Measurements from ENCODE around the gene CTIF. TPM values are rescaled to one million over a fixed set of nuclear protein-coding genes. Genes with fewer than 3 reads are reported as not detected.

The CTIF gene
- total RNA-seq, 1 donor from 2014 or later, result 4.2 TPM

DNA sequence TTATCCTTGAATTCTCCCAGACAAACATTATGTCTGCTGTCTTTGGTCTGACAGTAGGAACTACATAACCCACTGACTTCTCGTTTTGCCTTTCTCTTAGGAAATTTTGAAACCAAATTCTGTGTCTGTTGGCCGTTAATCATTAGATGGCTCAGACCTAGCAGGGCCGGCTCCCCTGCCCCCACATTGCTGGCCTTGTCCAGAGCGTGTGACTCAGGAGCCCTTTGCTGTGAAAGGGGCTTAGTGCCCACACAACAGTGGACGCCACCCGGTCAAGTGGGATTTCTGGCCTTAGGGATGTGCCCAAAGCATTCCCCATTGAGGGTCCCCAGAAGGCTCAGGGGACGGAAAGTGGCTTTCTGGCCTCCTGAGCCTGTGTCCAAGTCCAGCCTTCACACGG is 137.5 kb downstream of the CTIF start:
- intact Hi-C loops (cut with micrococcal nuclease), result loop anchor here (1.0 to 5.0 kb wide), 6 partner anchors 256 to 886 kb away; partner anchors contain the start of genes LIPG and SMAD7

DNA sequence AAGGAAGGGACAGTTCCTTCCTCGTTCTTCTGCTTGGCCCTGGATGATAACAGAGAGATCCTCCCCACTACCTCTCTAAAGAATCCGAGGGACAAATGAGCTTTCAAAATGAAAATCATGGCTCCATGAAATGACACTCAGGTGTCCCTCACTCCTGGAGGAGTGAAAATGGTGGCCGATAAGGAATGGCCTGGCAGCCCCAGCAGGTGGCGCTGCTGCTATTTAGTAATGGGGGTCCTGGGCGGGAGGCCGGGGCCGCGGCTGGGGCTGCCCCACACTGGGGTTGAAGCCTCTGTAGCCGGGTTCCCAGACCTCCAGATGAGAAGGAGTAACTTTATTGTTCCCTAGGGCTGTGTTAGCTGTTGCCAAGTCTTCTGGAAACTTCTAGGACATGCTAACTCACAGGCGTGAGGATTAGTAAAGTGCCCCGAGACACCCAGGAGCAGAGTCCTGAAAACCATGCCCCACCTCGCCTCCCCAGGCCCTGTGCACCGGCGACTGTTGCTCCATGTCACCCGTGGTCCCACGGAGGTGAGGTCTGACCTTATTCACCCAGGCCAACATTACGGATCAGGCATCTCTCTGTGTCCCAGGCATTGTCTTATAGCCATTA is 138.0 kb downstream of the CTIF start:
- intact Hi-C loops (cut with micrococcal nuclease), result loop anchor here (1.0 to 5.0 kb wide), 6 partner anchors 255 to 885 kb away; partner anchors contain the start of genes LIPG and SMAD7

DNA sequence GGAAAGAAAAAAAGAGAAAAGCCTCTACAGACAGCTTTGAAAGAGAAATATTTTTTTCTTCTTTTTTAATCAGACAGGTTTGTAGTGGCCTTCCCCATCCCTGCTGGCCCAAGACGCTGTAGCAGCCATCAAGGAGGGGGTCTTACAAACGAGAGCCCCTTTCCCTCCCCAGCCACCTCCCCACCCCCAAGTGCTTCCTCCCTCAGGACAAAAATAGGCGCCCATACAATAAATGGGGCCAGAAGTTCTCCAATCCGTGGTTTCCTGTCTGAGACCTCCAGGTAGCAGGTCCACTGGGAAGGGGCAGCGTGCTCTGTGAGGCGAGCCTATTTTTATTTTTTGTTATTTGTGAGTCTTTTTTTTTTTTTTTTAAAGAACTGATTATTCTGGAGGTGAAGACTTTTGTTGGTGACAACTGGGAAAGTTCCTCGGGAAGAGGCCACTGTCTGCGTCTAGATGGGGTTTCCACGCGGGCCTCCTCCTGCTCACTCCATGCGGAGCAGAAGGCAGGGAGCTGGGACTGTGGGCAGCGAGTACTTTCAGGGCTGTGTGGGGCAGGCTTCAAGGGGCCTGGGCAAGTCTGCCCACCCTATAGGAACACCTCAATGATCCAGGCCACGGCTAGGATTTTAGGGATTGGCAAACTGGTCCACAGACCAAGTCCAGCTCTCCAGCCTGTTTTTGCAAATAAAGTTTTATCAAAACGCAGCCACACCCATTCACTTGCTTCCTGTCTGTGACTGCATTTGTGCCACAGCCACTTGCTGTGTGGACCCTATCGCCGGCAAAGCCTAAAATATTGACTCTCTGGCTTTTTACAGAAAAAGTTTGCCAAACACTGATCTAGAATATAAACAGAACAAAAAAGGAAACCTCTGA is 139.6 kb downstream of the CTIF start:
- intact Hi-C loops (cut with micrococcal nuclease), result loop anchor here (5.0 kb wide), 5 partner anchors 254 to 884 kb away; partner anchors contain the start of genes LIPG and SMAD7

DNA sequence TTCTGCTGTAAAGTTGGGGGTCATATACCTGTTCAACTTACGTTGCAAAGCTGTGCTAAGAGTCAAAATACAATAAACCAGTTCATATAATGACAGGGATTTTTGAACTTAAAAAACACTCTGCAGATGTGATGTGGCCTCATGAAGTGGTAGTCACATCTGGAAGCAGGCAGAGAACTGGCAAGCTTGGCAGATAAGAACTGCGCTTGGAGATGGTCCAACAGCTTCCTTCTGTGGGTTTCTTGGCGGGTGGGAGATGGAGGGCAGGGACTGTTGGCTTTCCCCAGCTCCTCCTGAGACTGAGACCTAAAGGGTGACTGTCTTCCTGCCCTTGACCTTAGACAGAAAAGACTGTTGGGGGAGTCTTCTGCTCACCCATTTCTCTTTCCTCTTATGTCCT is 140.4 kb downstream of the CTIF start:
- intact Hi-C loops (cut with micrococcal nuclease), result loop anchor here (5.0 kb wide), 5 partner anchors 253 to 883 kb away; partner anchors contain the start of genes LIPG and SMAD7

DNA sequence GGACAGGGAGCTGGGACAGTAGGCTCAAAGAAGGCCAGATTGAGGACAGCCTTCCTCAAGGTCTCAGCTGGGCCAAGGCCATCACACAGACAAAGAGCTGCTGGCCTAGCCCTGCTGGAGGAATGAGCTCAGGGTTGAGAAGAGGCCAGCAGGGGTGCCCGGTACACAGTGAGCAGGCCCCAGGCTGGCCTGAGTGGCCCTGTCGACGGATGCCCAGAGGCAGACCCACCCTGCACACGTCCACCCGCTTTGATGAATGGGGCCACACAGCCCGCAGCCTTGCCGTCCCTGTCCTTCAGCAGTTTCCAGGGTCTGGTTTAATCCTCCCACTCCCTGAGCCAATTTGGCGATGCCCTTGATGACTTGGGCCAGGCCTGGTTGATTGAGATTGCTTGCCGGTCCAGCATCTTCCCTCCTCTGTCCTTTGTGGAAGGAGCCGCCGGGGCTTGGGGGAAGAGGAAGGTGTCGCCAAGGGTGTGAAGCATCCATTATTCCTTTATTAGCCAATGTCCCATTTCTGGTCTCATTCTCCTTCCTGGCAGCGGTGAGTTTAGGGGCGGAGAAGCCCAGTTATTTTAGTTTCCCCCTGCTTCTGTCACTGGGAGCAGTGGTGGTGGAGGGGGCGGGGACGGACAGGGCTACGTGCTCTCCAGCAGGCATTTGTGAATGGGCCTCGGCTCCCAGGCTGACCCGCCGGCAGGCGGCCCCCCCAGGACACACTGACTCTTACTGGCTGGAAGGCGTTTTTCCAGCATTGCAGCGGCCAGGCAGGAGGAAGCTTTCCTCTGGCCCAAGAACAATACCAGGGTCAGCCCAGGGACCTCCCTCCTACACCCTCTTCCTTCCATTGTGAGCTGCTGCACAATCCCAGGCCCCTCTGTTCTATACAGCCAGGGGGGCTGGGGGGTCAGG is 141.8 kb downstream of the CTIF start:
- intact Hi-C loops (cut with micrococcal nuclease), result no loop called here

DNA sequence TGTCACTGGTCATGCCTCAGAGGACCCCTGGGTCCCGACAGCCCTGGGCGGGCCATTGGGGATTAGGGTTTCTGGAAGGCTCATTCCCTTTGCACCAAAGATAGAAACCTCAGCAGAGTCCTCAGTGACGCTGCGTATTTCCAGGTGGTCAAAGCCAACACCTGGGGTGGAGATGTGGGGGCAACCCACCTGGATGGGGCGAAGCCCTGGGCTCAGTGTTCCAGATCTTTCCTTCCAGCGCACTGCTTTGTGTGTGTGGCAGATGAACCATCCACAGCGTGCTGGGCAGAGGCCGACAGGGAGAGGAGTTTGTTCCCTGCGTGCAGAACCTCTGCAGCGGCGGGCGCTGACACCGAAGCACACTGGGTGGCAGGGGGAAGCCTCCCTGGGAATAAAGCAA is 143.9 kb downstream of the CTIF start:
- intact Hi-C loops (cut with micrococcal nuclease), result no loop called here

DNA sequence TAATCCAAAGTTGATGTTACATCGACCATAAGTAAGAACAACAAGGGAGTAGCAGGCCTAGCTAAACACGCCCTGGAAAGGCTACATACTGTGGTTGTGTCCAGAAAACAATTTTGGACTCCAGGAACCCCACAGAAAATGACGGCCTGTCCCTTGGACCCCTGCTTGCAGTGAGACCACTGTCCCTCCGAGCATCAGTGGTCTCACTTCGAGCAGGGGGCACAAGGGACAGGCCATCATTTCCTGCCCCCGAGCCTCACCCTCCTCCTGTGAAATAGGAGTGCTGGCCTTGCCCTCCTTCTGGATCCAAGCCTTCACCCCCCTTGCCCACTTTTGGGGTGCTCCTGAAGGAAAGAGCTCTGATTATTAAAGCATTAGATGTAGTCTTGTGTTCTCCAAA is 144.4 kb downstream of the CTIF start:
- intact Hi-C loops (cut with micrococcal nuclease), result no loop called here

DNA sequence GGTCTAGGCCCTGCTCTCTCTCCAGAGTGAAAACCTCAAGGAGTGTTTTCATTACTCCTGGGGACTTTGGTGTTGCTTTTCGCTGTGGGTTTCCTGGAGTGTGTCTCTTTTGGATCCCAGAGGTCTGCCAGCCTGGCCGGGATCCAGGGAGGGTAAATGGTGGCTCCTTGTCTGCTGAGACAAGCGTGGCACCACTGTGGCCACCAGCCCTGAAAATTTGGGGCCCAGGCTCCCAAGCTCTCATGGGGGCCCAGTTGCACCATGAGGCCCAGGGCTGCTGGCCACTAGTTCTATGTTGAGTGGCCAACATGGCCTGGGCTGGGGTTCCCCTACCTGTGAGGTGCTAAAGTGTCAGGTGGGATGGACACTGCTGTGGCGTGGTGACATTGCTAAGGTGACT is 144.8 kb downstream of the CTIF start:
- intact Hi-C loops (cut with micrococcal nuclease), result no loop called here

DNA sequence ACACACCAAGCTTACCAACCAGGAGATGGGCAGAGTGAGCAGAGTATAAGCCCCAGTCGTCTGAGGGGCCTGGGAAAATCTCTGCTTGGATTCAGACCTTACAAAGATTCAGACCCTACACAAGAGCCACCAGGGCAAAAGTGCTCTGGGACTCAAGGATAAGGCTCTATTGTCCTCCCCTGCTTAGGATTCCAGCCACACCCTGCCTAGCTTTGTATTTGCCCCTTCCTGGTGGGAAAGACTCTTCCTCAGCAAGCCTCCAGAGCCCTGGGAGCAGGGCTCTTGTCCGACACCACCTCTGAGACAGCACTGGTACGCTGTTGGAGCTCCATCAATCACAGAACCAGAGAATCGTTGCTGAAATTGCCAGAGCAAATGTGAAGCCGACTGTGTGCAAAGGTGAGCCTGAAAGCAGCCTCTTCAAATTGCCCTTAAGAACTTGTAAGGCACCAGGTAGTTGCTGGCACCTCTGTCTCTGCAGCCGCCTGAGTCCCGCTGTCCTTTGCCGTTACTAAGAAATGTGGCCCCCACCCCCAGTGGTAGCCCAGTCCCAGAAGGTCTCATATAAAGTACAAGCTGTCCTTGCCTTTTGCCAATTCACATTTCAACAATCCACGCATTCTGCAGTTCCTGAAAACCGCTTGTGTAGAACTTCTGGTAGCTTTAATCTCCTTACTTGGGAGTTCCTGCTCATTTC is 148.7 kb downstream of the CTIF start:
- intact Hi-C loops (cut with micrococcal nuclease), result no loop called here

DNA sequence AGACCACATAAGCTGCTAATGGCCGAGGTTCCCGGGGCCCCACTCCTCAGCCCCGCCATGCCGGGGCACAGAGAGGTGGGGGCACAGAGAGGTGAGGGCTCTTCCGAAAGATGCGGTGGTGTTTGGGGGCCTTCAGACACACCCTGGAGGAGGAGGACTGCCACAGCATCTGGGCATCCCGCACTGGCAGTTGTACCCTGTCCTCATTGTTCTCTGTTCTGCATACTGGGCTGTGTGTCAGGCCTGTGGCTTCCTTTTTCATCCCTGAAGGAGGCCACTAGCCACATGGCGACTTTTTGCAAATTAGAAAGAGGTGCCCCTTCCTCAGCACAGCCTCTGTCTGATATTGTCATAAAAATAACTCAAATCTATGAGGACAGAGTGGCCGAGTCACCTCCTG is 150.1 kb downstream of the CTIF start:
- intact Hi-C loops (cut with micrococcal nuclease), result no loop called here

DNA sequence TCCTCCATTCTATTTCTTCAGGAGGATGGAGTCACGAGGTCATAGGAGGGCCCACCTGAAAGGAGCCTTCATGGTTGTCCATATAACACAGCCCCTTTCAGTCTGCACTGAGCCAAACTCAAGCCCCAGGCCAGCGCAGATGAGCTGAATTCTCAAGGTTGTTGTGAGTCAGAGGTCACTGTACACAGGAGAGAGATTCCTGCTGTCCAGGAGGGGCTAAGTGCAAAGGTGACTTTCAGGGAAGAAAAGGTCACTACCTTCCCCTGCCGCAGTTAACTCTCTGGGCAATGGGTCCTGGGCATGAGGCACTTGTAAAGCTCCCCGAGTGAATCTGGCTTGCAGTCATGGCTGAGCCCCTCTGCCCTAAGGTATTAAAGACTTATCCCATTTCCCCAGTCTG is 150.7 kb downstream of the CTIF start:
- intact Hi-C loops (cut with micrococcal nuclease), result no loop called here

DNA sequence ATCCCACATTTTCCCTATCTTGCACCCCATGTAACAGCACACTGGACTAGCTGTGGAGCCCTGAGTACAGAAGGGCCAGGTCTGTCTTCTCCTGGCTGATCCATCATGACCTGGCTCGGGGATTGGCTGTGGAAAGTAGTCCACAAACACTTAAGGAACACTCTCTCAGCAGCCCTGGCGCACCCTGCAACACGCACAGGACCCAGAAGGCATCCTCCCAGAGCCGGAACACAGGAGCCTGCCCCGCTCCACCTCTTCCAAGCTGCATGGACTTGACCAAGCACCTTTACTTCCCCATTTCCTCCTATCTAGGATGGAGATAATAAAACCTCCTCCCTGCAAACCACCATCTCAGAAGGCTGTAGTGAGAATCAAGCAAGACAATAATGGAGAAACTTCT is 151.7 kb downstream of the CTIF start:
- intact Hi-C loops (cut with micrococcal nuclease), result no loop called here

DNA sequence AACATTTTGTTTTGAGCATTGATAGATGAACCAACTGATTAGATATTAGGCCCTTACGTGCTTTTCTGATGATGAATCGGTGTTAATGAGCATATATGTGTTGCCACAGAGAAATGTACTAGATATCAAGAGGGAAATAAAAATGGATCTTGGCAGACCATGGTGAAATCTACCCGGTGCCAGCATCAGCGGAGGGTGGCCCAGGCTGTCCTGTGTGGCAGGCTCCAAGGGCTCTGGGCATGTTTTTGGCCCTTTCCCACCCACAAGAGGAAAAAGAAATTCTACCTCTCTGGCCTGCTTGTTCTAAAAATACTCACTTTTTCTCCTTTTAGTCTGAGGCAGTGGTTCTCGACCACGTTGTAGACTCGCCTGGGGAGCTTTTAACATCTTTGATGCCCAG is 154.2 kb downstream of the CTIF start:
- intact Hi-C loops (cut with micrococcal nuclease), result no loop called here

DNA sequence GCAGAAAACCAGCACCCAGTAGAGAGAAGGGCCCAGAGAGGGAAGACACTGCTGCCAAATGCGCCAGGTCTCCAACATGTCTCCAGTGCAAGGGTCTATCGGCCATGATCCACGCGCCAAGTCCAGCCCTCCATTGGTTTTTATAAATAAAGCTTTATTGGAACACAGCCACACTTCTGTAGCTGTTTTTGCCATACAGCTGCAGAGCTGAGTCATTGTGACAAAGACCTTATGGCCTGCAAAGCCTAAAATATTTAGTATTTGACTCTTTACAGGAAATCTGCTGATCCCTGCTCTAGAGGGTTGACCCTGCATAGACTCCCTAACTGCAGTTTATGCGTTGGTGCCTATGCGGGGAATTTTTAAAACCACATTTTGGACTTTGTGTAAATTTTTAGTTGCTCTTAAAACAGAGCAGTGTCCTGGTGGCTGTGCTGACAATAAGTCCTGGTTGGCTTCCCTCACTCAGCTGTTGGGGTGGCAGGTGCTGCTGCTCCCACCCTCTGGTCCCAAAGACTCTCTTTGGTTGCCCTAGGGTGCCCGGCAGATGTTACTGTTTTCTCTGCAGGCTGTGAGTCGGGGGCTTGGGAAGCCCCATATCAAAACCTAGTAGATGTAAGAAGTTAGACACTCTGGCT is 154.9 kb downstream of the CTIF start:
- intact Hi-C loops (cut with micrococcal nuclease), result no loop called here

DNA sequence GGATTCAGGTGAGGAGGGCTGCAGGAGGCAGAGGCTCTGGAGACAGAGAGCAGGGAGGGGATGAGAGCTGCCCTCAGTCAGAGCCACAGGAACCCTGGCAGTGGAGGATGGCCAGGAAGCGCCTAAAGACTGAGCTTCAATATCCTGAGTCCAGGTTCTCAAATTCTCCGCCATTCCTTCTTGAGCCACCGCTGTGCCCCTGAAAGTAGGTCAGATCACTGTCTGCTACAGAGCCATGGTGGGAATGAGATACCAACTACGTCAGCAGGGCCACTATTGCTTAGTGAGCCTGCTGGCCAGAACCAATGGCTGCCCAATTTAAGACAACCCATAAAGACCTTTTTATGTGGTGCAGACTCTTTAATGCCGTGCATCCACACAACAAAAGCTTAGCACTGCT is 155.5 kb downstream of the CTIF start:
- intact Hi-C loops (cut with micrococcal nuclease), result no loop called here

DNA sequence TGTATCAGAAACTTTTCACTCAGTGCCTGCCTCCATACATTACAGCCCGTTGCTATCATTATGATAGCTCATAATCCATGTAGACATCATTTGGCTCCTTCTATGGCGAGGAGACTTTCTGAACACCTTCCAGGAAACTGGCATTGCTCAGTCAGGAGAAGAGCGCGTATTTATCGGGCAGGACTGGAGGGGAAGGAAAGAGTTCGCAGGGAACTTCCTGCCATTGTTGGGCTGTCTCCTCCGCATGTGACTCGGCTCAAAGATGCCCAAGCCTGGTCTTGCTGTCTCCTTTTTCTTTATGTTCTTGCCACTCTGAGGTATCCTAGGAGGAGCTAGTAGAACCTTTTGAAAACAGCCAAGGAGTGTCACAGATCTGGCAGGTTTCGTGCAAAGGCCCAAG is 156.8 kb downstream of the CTIF start:
- intact Hi-C loops (cut with micrococcal nuclease), result no loop called here

DNA sequence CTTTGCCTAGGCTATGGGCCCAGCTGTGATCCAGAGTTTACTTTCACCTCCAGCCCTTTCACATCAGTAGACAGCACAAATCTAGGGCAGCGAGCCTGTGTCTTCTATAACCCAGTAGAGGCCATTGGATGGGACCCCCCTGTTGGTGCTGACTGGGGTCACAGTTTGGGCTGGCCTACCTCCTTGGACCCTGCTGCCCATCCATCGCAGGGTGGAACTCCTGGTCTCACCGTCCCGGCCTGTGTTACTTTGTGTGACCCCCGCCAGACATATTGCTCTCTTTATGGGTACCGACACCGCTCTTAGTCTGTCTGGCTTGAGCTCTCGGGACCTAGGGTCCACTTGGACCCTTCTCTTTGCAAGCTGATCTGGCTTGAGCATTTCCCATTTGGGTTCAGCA is 157.4 kb downstream of the CTIF start:
- intact Hi-C loops (cut with micrococcal nuclease), result no loop called here

DNA sequence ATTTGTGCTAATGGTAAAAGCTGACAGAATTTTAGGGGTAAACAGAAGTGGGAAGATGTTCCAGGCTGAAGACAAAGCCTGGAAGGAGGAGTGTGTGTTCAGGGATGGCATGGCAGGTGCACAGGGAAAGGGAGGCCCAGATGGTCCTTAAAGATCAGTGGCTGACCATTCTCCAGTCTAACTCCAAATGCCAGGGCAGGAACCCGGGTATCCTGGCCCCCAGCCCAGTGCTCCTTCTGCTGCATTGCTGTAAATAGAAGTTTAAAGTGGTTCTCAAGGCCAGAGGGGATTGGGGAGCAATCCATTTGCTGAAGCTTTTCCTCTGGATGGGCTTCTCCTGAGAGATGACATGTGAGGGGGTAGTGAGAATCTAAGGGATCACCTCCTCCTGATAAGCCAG is 158.6 kb downstream of the CTIF start:
- intact Hi-C loops (cut with micrococcal nuclease), result no loop called here

DNA sequence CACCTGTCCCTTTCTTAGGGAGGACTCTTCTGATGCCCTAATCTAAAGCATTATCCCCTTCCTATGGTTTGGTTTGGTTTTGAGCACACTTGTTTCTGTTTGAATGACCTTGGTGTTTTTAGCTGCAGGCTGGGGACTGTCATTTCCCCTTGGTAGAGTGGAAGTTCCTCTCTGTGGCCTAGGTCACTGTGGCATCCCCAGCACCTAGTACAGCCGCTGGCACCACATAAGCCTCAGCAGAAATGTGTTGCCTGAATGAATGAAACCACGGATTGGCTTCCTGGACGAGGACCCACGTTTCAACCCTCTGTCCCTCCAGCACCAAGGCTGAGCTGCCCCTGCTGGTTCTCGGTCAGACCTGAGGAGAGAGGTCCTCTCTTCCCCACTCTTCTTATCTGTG is 159.9 kb downstream of the CTIF start:
- intact Hi-C loops (cut with micrococcal nuclease), result no loop called here

DNA sequence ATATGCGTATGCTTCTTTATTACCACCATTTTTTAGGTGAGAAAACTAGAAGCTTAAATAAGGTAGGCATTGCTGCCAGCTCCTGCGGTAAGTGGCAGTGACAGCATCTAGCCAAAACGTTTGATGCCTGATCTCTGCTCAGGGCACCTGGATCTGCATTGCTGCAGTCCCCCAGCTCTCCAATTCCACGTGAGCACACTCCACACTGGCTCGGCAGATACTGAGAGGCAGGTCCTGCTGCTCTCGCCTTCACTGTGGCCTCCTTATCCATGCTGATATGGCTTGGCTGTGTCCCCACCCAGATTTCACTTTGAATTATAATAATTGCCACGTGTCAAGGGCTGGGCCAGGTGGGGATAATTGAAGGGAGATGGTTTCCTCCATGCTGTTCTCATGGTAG is 160.9 kb downstream of the CTIF start:
- intact Hi-C loops (cut with micrococcal nuclease), result no loop called here

DNA sequence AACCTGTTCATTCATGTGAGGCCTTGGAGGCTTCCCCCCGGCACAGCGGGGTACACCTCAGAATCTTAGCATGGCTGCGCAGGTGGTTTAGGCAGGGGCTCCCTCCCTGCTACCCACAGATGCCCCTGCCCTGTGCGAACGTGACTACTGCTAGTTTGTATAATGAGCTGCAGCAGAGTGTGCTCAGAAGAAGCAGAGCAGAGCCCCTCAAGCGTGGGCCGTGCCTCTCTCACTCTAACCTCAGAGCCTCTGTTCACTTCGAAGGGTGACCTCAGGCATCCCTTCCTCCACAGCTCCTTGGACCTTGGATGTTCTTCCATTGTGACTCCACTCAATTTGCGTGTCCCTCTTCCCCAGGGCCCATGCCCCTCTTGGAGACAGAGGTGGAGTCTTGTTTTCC is 161.6 kb downstream of the CTIF start:
- intact Hi-C loops (cut with micrococcal nuclease), result no loop called here
